Daoy (cell line): Measurements from ENCODE around the gene LRP1. TPM values are rescaled to one million over a fixed set of nuclear protein-coding genes. Genes with fewer than 3 reads are reported as not detected.

Experiments
- DNase-seq: peaks from one replicate; pipeline ENCODE4 v3.0.0-alpha.2; 2015; ENCODE audit warnings: low read depth
- total RNA-seq: library from RNA; depleted of rRNA; stranded (reverse); fragments of >200 nt; shearing (Covaris generic); gene quantifications from 2 replicates; pipeline ENCODE4 v1.2.3, GENCODE V29; 2014

Gene LRP1
- total RNA-seq, 1 experiment from 2014 or later: 2.8 TPM

DNA sequence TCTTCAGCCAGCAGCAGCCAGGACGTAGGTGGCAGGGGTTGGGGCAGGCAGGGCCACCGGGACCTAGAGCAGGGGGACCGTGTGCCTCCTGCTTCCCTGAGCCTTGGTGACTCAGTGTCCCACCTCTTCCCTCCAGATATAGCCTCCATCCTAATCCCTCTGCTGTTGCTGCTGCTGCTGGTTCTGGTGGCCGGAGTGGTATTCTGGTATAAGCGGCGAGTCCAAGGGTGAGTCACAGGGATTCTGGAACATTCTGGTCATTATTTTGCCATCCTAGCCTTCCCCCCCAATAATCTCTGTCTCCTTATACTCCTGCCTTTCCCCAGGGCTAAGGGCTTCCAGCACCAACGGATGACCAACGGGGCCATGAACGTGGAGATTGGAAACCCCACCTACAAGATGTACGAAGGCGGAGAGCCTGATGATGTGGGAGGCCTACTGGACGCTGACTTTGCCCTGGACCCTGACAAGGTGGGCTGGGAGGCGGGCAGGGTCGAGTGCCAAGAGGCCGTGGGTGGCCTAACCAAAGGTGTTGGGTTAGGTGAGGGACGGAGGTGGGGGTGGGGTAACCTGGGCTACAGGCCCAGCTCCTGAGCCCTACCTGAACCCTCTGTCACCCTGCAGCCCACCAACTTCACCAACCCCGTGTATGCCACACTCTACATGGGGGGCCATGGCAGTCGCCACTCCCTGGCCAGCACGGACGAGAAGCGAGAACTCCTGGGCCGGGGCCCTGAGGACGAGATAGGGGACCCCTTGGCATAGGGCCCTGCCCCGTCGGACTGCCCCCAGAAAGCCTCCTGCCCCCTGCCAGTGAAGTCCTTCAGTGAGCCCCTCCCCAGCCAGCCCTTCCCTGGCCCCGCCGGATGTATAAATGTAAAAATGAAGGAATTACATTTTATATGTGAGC lies 83.8 kb downstream of the LRP1 start:
- DNase-seq: no peak

DNA sequence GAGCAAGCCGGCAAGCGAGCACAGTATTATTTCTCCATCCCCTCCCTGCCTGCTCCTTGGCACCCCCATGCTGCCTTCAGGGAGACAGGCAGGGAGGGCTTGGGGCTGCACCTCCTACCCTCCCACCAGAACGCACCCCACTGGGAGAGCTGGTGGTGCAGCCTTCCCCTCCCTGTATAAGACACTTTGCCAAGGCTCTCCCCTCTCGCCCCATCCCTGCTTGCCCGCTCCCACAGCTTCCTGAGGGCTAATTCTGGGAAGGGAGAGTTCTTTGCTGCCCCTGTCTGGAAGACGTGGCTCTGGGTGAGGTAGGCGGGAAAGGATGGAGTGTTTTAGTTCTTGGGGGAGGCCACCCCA lies 84.4 kb downstream of the LRP1 start:
- no peak for DNase-seq

DNA sequence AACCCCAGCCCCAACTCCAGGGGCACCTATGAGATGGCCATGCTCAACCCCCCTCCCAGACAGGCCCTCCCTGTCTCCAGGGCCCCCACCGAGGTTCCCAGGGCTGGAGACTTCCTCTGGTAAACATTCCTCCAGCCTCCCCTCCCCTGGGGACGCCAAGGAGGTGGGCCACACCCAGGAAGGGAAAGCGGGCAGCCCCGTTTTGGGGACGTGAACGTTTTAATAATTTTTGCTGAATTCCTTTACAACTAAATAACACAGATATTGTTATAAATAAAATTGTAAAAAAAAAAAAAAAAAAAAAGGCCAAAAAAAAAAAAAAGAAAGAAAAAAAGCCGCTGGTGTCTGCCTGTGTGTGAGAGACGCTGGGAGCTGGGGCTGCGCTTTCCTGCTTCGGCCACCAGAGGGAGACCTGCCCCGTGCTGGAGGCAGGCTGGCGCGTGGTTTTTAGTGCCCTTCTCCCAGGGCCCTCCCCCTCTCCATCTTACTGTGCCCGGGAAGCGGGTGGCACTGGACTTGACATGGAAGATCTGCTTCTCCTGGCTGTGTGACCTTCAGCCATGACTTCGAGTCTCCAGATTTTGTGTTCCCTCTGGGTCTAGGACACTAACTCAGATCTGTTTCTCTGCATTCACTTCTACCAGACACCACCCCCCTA lies 84.9 kb downstream of the LRP1 start:
- peak; percentile 91 for DNase-seq

DNA sequence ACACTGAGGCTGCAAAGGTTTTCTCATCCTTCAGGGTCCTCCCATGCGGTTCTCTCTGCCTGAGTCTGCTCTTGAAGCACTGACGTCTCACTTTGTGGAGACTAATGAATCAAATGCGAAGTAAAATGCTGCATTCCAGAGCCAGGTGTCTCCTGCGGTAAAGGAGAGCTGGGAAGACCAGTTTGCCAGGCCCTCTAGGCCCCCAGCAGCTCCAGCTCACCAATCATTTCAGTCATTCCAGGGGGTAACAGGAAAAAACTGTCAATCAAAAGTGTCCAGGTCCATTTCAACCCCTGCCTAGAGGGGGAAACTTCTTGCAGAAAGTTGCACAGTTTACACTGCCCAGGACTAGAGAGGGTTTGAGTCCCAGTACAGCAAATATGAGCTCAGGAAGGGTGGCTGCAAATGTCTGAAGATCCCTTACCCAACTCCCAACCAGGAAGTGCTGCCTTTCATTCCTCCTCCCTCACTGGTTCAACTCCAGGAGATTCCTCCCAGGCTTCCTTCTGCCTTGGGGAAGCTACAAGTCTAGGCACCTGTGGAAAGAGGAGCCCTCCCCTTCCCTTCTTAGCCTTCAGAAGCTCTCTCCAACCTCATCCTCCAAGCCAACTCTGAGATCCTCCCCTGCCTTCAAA lies 85.6 kb downstream of the LRP1 start:
- DNase-seq: no peak

DNA sequence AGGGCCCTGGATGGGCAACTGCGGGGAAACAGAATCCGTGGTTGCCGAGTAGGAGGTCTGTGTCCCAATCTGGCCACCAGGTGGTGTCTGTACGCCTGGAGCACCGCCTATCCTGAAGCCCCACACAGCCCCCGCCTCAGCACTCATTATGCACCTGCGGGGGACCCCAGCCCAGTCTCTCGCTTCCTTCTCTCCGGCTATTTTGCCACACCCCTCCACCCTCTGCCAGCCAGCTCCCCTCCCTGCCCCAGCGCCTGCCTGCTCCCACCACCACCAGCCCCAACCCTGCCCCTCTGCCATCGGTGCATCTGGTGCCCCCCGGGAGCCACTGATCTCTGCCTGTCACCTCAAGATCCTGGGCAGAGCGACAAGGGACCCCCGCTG lies 86.1 kb downstream of the LRP1 start:
- DNase-seq: peak; percentile 72

DNA sequence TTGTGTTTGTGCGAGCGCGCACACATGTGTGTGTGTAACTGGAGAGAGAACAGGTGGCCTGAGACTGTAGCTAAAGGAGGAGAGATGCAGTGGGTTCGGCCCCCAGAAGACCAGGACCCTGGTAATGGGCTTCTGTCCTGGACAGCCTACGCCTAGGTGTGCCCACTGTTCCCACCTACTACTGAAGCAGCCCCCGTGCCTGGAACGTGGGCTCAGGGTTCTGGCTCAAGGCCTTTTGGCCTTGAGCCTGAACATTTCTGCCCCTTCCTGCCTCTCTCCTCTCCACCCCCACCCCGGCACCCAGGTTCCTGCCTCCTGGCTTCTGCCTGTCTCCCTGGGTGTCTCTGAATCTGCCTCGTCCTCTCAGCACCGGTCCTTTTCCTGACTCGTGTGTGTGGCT lies 86.8 kb downstream of the LRP1 start:
- no peak for DNase-seq

DNA sequence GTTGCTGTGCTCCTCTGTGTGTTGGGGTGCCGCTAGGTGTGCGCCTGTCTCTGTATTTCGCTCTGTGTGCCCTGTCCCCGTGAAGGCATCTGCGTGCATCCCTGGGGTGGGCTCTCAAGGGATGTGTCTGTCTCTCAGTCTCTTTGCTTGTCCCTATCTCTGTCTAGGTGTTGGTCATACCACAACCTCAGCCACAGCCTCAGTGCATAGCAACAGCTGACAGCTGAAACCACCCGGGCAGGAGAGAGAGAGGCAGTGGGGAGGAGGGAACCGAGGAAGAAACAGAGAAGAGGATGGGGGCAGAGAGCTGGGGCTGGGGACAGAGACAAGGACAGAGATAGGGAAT lies 87.4 kb downstream of the LRP1 start:
- DNase-seq: peak; percentile 41

DNA sequence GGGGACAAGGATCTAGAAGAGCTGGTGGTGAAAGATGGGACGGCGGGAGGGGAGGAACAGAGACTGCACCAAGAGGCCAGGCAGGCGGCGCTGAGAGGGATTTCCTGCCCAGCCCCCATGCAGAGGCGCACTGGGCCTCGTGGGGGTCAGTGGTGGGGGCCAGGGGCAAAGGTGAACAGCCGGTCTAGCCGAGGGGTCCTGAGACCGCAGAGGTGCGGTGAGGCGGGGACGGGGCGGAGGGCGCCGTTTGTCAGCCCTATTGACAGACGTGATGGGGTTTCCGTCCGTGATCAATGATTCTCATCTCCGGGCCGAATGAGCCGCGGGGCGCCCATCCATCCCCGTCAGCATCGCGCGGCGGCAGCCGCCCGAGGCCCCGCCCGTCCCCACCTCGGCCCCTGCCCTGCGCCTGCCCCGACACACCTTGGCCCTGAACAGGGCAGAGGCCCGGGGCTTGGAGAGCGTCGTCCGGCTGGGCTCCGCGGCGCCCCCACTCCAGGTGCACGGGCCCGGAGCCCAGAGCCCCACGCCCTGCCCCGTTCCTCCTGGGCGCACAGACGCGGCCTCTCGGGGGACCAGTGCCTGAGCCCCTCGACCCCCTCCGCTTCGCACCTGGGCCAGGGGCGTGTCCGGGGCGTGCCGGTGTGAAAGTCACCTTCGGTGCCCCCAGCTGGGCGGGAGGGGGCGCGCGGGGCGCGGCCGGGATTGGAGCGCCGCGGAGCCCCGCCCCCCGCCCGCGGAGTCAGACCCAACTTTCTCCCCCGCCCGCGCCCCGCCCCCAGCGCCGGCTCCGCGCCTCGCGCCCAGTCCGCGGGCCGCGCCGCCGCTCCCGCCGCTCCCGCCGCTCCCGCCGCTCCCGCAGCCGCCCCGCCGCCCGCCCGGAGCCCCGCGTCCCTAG lies 88.0 kb downstream of the LRP1 start, which contains the start of gene NXPH4:
Gene NXPH4 (plus strand): TSS at position 781 of the 898 bp plus-strand sequence. CDS start 176 bp downstream, outside the sequence.
- peak; percentile 39 for DNase-seq

DNA sequence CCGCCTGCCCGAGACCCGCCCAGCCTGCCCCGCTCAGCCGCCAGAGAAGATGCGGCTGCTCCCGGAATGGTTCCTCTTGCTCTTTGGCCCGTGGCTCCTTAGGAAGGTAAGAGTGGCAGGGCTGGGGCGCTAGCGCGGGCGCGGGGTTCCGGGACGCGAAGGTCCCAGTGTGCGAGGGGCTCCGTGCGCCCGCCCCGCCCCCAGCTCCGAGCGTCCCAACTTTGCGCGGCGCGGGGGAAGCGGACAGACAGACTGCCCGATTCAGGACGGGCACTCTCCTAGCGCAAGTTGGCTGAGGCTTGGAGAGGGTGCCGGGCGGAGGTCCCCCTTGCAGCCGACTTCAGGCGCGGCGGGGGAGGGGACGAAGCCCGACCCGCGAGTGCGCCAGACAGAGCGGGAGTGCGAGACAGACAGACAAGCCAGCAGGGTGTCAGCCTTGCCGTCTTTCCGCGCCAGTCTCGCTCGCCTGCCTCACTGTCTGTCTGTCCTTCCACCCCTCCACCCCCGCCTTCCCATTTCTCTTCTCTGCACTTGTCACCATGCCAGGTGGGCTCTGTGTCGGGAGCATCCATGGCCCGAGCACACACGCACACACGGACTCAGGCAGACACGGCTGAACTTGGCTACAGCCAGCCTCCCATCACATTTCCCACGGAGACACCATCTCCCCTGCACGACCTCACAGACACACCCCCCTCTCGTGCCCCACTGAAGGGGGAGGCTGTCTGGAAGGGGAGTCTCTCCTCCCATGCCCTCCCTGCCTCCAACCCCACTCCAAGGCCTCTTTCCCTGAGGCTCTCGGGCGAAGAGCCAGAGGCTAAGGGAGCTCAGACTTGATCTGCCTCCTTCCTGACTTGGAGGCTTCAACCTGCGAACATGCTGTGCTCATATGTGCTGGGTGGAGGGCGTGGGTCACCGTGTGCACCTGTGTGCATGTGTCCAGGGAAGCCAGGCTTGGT lies 88.9 kb downstream of the LRP1 start:
- peak; percentile 59 for DNase-seq

DNA sequence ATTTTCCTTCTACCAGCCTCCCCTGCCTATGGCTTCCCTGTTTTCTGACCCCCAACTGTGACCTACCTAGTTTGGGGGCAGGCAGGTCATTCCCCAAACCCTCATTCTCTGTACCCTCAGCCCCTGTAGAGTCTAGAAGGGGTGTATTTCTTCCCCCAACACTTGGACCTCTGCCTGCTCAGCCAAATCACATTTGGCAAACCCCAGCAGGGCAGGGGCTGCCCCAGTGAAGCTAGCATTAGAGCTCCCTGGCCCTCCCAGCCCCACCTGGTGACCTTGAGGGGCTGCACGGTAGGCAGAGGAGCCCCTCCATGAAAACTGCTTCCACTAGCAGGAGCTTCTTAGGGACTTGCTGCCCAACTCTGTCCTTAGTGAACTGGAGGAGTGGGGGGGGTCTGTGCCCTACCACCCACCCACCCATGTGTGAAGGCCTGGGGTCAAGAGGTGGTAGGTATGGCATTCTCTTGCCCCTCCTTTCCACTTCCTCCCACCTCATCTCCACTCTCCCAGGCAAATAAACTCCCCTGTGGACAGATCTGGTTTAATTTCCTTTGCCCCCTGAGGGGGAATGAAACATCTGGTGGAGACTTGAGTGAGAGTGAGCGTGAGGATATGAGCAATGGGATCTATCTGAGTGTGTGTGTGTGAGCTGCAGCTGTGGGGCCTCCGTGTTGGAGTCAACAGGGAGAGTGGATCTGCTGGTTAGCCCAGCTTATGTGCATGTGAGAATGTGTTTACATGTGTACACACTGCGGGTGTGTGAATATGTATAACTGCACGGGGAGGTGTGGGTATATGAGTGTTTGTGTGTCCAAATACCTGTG lies 90.0 kb downstream of the LRP1 start:
- no peak for DNase-seq

DNA sequence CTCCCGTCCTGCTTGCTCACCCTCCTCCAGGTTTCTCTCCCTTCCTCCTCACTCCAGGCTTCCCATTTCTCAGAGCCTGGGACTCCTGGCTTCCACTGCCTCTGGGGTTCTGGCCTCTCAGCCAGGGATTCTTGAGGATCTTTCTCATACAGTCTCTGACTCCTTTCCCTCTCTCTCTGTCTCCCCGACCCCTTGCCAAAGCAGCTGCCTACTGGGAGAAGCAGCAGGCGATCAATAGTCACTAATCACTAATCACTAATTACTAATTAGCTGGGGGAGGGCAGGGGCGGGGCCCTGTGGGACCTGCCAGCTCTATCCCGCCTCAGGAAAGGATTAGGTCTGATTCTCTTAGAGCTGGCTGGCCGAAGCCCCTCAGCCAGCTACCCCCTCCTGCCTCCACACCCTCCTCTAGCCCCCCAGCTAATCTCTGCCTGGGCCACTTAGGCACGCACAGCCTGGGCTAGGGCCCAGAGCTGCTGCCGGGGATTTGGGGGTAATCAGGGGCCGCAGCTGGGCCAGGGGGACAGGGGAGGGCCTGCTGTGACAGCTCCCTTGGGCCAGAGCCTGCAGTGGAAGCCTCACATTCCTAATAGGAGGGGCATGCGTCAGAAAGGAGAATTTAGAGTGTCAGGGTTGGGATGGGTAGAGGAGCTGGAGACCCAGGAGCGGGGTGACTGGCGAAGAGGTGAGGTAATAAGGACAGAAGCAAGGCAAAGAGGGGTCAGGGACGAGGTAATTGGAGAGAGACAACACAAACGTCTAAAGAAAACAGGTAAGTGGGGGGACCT lies 91.1 kb downstream of the LRP1 start:
- DNase-seq: no peak

DNA sequence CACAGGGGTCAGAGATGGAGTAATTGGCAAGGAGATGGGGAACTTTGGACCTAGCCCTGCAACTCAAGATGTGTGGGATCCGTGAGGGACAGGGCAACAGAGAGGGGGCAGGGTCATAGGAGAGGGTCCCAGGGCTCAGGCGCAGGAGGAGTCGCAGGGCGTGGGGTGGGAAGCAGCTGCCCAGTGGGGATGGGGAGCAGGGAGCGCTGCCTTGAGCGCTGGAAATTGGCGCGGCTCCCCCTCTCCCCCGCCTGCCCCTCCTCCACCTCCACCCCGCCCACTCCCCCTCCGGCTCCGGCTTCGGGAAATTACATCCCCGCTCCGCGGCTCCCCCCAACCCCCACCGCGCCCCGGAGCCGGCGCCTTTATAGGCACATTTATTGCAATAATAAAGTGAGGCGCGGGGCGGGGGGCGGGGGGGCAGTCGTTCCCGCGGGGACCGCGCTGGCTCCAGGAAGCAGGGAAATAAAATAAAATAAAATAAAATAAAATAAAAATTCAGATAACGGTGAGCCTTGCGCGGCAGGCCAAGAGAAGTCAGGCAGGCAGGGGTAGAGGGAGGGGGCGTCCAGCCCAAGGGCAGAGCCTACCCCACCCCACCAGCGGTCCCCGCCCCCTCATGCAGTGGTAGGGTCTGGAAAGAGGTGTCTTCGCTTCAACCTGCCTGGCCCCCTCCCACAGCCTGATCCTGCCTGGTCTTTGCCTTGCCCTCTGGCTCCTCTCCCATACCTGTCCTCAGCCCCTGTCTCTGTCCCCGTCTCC lies 91.9 kb downstream of the LRP1 start:
- DNase-seq: no peak

DNA sequence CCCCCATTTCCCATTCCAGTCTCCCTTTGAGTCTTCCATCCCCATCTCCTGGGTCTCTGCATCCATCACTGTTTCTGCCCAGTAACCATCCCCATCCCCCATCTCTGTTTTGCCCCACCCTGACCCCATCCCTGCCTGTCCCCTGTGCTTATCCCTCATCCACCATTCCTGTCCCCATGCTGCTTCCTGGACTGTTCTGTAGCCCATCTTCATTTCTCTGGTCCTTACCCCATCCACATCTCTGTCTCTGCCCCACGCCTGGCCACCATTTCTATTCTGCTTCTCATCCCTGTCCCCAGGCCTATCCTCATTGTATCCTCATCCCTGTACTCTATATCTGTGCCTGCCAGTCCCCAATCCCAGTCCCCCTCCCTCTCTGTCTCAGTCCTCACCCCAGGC lies 92.5 kb downstream of the LRP1 start:
- no peak for DNase-seq

DNA sequence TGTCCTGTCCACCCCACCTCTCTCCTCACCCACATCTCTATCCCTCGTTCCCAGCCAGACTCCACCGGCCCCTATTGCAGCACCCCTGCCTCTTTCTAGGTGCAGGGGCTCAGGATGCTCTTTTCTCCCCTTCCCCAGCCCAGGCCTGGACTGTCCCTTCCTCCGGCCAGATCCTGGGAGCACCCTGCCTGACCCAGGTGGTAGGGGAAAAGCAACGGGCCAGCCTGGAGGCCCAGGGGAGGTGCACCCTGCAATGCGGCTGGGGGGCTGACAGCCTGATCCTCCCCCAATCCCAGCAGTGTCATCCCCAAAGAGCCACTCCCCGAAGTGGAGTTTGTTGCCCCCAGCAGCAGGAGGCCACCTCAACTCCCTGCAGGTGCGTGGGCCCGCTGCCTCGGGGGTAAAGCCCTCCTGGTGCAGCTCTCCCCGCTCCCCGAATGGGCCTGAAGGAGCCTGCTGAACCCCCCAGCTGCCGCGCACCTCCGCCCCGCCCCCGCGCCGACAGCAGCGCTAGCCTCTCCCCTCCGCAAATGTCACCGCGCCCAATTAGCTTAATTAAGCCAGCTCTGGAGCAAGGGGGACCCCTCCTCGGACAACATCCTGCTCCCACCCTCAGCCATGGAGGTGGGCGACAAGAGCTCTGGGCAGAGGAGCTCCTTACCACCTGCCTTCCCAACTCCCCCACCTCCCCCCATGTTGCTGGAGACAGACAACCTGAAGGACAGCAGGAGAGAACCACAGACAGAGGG lies 93.1 kb downstream of the LRP1 start:
- DNase-seq: no peak

DNA sequence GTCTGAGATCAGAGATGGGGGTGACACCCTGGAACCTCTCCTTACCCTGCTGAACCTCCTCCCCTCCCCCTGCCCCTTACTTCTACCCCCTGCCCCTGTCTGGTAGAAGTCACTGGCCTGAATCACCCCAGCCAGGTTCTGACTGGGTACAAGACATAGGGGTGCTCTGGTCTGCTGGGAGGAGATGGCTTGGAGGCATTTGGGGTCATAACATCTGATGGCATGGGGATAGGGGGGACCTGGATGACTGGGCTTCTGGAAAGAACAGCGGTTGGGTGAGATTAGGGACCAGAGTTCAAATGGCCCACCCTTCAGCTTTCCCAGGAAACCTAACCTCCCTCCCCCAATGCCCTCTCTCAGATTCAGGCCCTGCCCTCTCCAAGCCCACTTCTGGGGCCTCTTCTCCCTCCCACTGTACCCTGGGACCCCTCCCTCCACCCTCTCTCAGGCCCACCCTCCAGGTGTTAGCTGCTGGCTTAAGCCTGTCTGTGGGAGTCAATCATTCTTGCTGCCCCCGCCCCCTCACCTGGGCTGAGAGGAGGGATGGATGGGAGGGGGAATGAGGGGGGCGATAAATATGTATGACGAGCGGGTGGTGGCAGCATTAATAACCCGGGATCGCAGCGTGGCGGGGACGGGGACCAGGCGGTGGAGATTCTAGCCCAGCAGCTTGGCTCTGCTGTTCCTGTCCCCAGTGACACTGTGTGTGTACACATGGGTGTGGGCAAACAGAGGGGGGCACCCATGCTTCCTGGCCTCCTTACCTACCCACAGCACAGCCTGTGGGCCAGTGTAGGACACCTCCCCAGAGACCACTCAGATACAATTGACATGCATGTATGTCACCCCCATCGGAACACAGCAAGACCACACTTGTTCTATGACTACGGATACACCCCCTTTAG lies 94.3 kb downstream of the LRP1 start:
- DNase-seq: no peak
